ENCODE data around the gene CCDC12.
A peak's percentile ranks its signal among the peaks of the same experiment; 100 is the strongest.

CCDC12 gene

GRCh38 chr3:46931631-46932331 is 44.8 kb downstream of the CCDC12 start:
- Mint-ChIP-seq H3K4me3 (peak overlapping the region; percentile 62), H3K27ac (peak overlapping the region; percentile 72), H3K4me1 (ENCODE audit: low read depth) (peaks cover 57% of the 10 kb centered on the region), H3K27me3 (ENCODE audit: low read depth) (no peaks in the 10 kb centered on the region), H3K9me3 (peaks cover 13% of the 10 kb centered on the region), H3K36me3 (ENCODE audit: low read depth) (peaks cover 50% of the 10 kb centered on the region)
- no peak for DNase-seq (ENCODE audit: low spot score)

DNA sequence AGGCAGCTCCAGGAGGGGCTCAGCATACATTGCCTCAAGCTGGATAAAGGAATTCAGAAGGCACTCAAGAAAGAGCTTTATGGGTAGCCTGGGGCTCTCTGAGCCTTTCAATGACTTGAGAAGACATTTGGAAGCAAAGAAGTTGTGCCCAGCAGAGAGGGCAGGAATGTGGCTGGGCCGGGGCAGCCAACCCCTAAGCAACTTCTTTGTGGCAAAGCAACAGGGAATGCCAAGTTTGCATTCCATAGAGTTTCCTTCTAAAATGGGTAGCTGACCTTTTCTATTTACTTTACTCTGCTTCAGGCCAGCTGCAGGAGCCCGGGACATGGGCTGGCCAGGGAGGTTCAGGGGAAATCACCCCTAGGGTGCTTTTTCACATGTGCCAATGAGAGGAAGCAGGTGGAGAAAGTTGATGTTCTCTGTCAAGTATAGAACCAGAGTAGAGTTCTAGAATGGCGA is 45.6 kb downstream of the CCDC12 start:
- peaks cover 13% of the 10 kb centered on the region for H3K9me3 Mint-ChIP-seq
- peak overlapping the region; percentile 3 for H3K4me3 Mint-ChIP-seq
- no peak for DNase-seq (ENCODE audit: low spot score)
- no peaks in the 10 kb centered on the region for H3K27me3 Mint-ChIP-seq (ENCODE audit: low read depth)
- H3K27ac Mint-ChIP-seq = peak overlapping the region; percentile 72
- peaks cover 46% of the 10 kb centered on the region for H3K36me3 Mint-ChIP-seq (ENCODE audit: low read depth)
- peaks cover 57% of the 10 kb centered on the region for H3K4me1 Mint-ChIP-seq (ENCODE audit: low read depth)

GRCh38 chr3:46930166-46930944 is 46.2 kb downstream of the CCDC12 start:
- Mint-ChIP-seq H3K36me3 (ENCODE audit: low read depth) (peaks cover 46% of the 10 kb centered on the region), H3K4me3 (peak overlapping the region; percentile 3), H3K27ac (peak overlapping the region; percentile 66), H3K9me3 (peaks cover 13% of the 10 kb centered on the region), H3K4me1 (ENCODE audit: low read depth) (peaks cover 57% of the 10 kb centered on the region), H3K27me3 (ENCODE audit: low read depth) (no peaks in the 10 kb centered on the region)
- DNase-seq (ENCODE audit: low spot score) = no peak

- H3K27me3 Mint-ChIP-seq (ENCODE audit: low read depth) = no peaks in the 10 kb centered on the region
- DNase-seq (ENCODE audit: low spot score) = no peak
- peaks cover 60% of the 10 kb centered on the region for H3K4me1 Mint-ChIP-seq (ENCODE audit: low read depth)
- no peak overlapping the region for H3K4me3 Mint-ChIP-seq
- H3K36me3 Mint-ChIP-seq (ENCODE audit: low read depth) = peaks cover 50% of the 10 kb centered on the region
- H3K27ac Mint-ChIP-seq = no peak overlapping the region
- H3K9me3 Mint-ChIP-seq = peaks cover 13% of the 10 kb centered on the region
Measured at GRCh38 chr3:46929324-46929723, 47.2 kb downstream of the CCDC12 start.

DNA sequence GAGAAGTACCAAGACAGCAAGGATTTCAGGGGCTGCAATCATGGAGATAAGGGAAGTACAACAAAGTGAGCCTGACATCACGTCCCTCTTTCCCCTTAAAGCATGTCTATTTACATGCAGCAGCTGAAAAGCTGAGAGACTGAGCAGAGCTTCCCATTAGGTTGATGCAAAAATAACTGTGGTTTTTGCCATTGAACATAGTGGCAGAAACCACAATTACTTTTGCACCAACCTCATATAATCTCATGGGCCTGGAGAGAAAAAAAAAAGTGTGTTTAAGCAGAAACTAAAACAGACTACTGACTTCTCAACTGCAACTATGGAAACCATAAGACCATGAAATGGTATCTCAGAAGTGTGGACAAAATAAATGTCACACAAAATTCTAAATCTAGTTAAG is 48.3 kb downstream of the CCDC12 start:
- Mint-ChIP-seq H3K36me3 (ENCODE audit: low read depth) (peaks cover 57% of the 10 kb centered on the region), H3K9me3 (peaks cover 13% of the 10 kb centered on the region), H3K27me3 (ENCODE audit: low read depth) (no peaks in the 10 kb centered on the region), H3K4me1 (ENCODE audit: low read depth) (peaks cover 57% of the 10 kb centered on the region), H3K4me3 (peak overlapping the region; percentile 61), H3K27ac (peak overlapping the region; percentile 82)
- DNase-seq (ENCODE audit: low spot score) = no peak

- H3K4me3 Mint-ChIP-seq = peak overlapping the region; percentile 76
- H3K36me3 Mint-ChIP-seq (ENCODE audit: low read depth) = peaks cover 63% of the 10 kb centered on the region
- no peaks in the 10 kb centered on the region for H3K27me3 Mint-ChIP-seq (ENCODE audit: low read depth)
- no peak overlapping the region for H3K27ac Mint-ChIP-seq
- no peak for DNase-seq (ENCODE audit: low spot score)
- H3K4me1 Mint-ChIP-seq (ENCODE audit: low read depth) = peaks cover 56% of the 10 kb centered on the region
- H3K9me3 Mint-ChIP-seq = peaks cover 13% of the 10 kb centered on the region
Measured at GRCh38 chr3:46927718-46928073, 48.8 kb downstream of the CCDC12 start.

GRCh38 chr3:46926871-46927717 is 49.5 kb downstream of the CCDC12 start:
- H3K36me3 Mint-ChIP-seq (ENCODE audit: low read depth) = peaks cover 65% of the 10 kb centered on the region
- H3K27ac Mint-ChIP-seq = peak overlapping the region; percentile 82
- no peaks in the 10 kb centered on the region for H3K27me3 Mint-ChIP-seq (ENCODE audit: low read depth)
- peaks cover 13% of the 10 kb centered on the region for H3K9me3 Mint-ChIP-seq
- H3K4me1 Mint-ChIP-seq (ENCODE audit: low read depth) = peaks cover 50% of the 10 kb centered on the region
- H3K4me3 Mint-ChIP-seq = peak overlapping the region; percentile 76
- DNase-seq (ENCODE audit: low spot score) = no peak

DNA sequence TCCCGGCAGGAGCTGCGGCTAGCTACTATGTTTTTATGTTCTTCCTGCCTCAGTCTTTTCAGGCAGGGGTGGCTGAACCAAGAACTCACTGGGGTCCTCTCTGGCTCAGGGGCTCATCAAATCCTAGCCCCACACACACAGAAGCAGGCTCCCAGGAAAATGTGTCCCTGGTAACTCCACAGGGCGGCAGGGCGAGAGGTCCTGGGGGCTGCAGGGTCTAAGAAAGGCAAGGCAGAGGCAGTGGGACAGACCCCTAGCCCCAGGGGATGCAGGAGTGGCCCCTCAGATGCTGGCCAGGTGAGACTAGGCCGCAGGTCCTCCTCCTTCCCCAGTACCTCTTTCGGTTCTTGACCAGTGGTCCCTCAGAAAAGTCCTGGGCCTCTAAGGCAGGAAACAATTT is 50.1 kb downstream of the CCDC12 start:
- Mint-ChIP-seq H3K36me3 (ENCODE audit: low read depth) (peaks cover 65% of the 10 kb centered on the region), H3K4me3 (peak overlapping the region; percentile 76), H3K27me3 (ENCODE audit: low read depth) (no peaks in the 10 kb centered on the region), H3K27ac (peak overlapping the region; percentile 82), H3K9me3 (peaks cover 13% of the 10 kb centered on the region), H3K4me1 (ENCODE audit: low read depth) (peaks cover 43% of the 10 kb centered on the region)
- no peak for DNase-seq (ENCODE audit: low spot score)

GRCh38 chr3:46926039-46926438 is 50.5 kb downstream of the CCDC12 start:
- H3K27ac Mint-ChIP-seq = peak overlapping the region; percentile 69
- no peaks in the 10 kb centered on the region for H3K27me3 Mint-ChIP-seq (ENCODE audit: low read depth)
- peaks cover 40% of the 10 kb centered on the region for H3K4me1 Mint-ChIP-seq (ENCODE audit: low read depth)
- H3K36me3 Mint-ChIP-seq (ENCODE audit: low read depth) = peaks cover 66% of the 10 kb centered on the region
- DNase-seq (ENCODE audit: low spot score) = no peak
- no peak overlapping the region for H3K4me3 Mint-ChIP-seq
- H3K9me3 Mint-ChIP-seq = peaks cover 13% of the 10 kb centered on the region

GRCh38 chr3:46925585-46925934 is 51.0 kb downstream of the CCDC12 start:
- H3K27ac Mint-ChIP-seq = peak overlapping the region; percentile 69
- peaks cover 13% of the 10 kb centered on the region for H3K9me3 Mint-ChIP-seq
- H3K4me3 Mint-ChIP-seq = no peak overlapping the region
- no peak for DNase-seq (ENCODE audit: low spot score)
- H3K36me3 Mint-ChIP-seq (ENCODE audit: low read depth) = peaks cover 65% of the 10 kb centered on the region
- H3K4me1 Mint-ChIP-seq (ENCODE audit: low read depth) = peaks cover 35% of the 10 kb centered on the region
- H3K27me3 Mint-ChIP-seq (ENCODE audit: low read depth) = no peaks in the 10 kb centered on the region

GRCh38 chr3:46924921-46925584 is 51.5 kb downstream of the CCDC12 start:
- Mint-ChIP-seq H3K27ac (peak overlapping the region; percentile 69), H3K9me3 (peaks cover 13% of the 10 kb centered on the region), H3K4me1 (ENCODE audit: low read depth) (peaks cover 33% of the 10 kb centered on the region), H3K36me3 (ENCODE audit: low read depth) (peaks cover 67% of the 10 kb centered on the region), H3K27me3 (ENCODE audit: low read depth) (no peaks in the 10 kb centered on the region), H3K4me3 (no peak overlapping the region)
- no peak for DNase-seq (ENCODE audit: low spot score)

DNA sequence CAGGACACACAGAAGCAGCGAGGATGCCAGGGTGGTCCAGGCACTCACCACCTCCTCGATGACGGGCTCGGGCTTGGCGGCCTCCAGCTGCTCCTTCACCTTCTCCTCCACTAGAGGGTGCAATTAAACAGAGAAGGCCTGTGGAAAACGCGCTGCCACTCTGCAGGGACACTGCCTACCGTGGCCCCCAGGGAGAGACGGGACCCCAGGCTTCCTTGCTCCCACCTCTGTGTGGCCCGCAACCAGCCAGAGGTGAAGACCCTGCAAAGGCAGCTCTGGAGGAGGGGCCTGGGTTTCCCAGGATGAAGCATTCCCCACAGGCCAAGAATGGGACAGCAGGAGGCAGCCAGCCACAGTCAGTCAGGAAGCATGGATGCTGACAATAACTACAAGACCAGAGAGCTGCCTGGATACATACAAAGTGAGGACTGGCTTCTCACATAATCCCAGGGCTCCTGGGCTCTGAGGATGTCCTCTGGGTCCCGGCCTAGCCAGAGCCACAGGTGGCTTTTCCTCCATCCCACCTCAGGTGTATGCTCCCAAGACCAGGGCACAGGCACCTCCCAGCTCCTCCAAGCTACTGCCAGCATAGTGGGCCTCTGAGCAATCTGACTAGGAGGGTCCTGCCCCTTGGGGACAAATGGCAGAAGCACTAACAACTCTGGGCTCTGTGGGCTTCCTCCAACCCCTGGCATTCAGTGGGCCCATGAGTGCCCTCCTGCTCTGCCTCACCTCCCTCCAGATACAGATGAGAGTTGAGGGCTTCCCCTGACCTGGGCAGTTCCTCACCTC is 52.8 kb downstream of the CCDC12 start:
- DNase-seq (ENCODE audit: low spot score) = no peak
- H3K4me1 Mint-ChIP-seq (ENCODE audit: low read depth) = peaks cover 28% of the 10 kb centered on the region
- H3K4me3 Mint-ChIP-seq = no peak overlapping the region
- peak overlapping the region; percentile 60 for H3K27ac Mint-ChIP-seq
- peaks cover 66% of the 10 kb centered on the region for H3K36me3 Mint-ChIP-seq (ENCODE audit: low read depth)
- peaks cover 6% of the 10 kb centered on the region for H3K9me3 Mint-ChIP-seq
- H3K27me3 Mint-ChIP-seq (ENCODE audit: low read depth) = no peaks in the 10 kb centered on the region
